Mucosa of stomach (tissue), 1 donor: ENCODE measurements around the gene RAF1.
A peak's percentile ranks its signal among the peaks of the same experiment; 100 is the strongest.

Source experiments
- H3K27me3 ChIP-seq: one replicate; pipeline ENCODE4 v1.7.0; 2013; ENCODE audit warnings: mild to moderate bottlenecking, low read length; ENCODE audit not compliant: control insufficient read depth, insufficient read depth
- H3K36me3 ChIP-seq: one replicate; pipeline ENCODE4 v1.7.0; 2013; ENCODE audit warnings: low read length; ENCODE audit not compliant: control insufficient read depth, insufficient read depth
- H3K4me1 ChIP-seq: one replicate; pipeline ENCODE4 v1.7.0; 2013; ENCODE audit warnings: mild to moderate bottlenecking, low read length; ENCODE audit not compliant: control insufficient read depth, insufficient read depth
- H3K4me3 ChIP-seq: one replicate; pipeline ENCODE4 v1.7.0; 2013; ENCODE audit warnings: low read length
- H3K9ac ChIP-seq: one replicate; pipeline ENCODE4 v1.7.0; 2013; ENCODE audit warnings: mild to moderate bottlenecking, low read length, moderate library complexity
- H3K9me3 ChIP-seq: one replicate; pipeline ENCODE4 v1.7.0; 2013; ENCODE audit warnings: mild to moderate bottlenecking, low read length, moderate library complexity; ENCODE audit not compliant: control insufficient read depth
- donor health status: Pancreatic carcinoma.

The RAF1 gene

DNA sequence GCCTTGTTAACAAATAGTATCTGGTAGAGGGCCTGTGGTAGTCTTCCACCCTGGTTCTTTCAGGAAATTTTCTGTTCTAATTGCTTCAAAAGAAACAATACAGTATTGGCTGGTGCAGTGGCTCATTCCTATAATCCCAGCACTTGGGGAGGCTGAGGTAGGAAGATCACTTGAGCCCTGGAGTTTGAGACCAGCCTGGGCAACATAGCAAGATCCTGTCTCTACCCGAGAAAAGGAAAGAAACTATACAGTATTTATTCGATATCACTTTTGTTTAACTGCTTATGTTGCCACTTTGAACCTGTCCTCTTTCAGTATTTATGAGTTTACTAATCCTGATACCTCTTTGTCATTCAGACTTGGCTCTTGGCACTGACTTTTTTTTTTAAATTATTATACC lies 102.5 kb downstream of the RAF1 start:
- Histone ChIP-seq H3K4me1 (peaks cover 9% of the 10 kb centered on the region), H3K9me3 (no peaks in the 10 kb centered on the region), H3K9ac (no peak overlapping the region), H3K27me3 (no peaks in the 10 kb centered on the region), H3K36me3 (no peaks in the 10 kb centered on the region), H3K4me3 (no peak overlapping the region)

GRCh38 chr3:12560505-12561190 lies 103.3 kb downstream of the RAF1 start:
- no peaks in the 10 kb centered on the region for H3K9me3 ChIP-seq
- no peak overlapping the region for H3K4me3 ChIP-seq
- no peak overlapping the region for H3K9ac ChIP-seq
- no peaks in the 10 kb centered on the region for H3K36me3 ChIP-seq
- no peaks in the 10 kb centered on the region for H3K27me3 ChIP-seq
- H3K4me1 ChIP-seq: peaks cover 9% of the 10 kb centered on the region

DNA sequence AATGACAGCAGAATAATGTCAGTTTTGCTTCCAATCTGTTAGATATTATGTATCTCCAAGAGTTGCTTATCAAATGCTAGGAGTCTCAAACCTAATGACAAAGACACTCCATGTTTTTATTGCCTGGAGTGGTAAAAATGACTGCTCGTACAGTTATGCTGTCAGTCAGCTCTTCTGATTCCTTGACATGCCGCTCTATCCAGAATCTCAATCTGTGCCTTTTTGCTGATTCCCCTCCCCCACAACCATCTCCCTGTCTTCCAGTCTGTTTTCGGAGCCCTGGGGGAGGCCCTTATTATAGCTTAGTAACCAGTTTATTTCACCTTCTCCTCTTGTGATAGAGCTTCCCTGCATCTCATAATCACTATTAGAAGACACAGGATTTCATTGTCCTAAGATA lies 104.4 kb downstream of the RAF1 start:
- H3K27me3 ChIP-seq: no peaks in the 10 kb centered on the region
- H3K36me3 ChIP-seq: no peaks in the 10 kb centered on the region
- H3K9me3 ChIP-seq: no peaks in the 10 kb centered on the region
- no peak overlapping the region for H3K4me3 ChIP-seq
- H3K9ac ChIP-seq: no peak overlapping the region
- peaks cover 9% of the 10 kb centered on the region for H3K4me1 ChIP-seq

- H3K4me1 ChIP-seq: peaks cover 9% of the 10 kb centered on the region
- peaks cover 5% of the 10 kb centered on the region for H3K27me3 ChIP-seq
- no peak overlapping the region for H3K4me3 ChIP-seq
- H3K9me3 ChIP-seq: no peaks in the 10 kb centered on the region
- H3K9ac ChIP-seq: no peak overlapping the region
- no peaks in the 10 kb centered on the region for H3K36me3 ChIP-seq
Measured at GRCh38 chr3:12558706-12559105, 105.2 kb downstream of the RAF1 start.

DNA sequence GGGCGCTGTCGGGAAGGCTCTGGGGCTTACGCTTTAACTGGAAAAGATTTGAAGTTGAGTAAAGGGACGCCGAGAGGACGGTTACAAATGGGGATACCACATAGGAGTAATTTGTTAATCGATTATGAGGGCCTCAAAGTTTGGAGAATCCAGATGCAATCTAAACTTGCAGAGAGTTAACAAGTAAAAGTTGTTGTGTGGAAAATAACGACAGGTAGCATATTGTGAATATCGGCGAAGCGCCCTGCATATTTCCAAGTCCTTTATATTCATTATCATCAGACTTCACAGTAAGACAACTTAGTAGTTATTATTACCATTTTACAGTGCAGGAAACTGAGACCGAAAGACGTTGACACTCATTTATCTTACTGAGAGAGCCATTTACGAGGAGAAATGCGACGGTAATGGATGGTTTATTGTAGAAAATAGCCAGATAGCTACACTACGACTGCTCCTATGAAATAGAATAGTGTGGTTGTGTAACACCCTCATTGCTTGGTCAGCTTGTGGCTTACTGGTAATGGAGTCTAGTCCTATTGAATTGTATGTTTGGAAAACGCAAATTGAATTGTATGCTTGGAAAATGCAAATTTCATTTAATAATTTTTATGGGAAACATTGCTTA lies 106.3 kb downstream of the RAF1 start:
- H3K9me3 ChIP-seq: no peaks in the 10 kb centered on the region
- peaks cover 12% of the 10 kb centered on the region for H3K27me3 ChIP-seq
- peak overlapping the region; percentile 89 for H3K9ac ChIP-seq
- peak overlapping the region; percentile 83 for H3K4me3 ChIP-seq
- no peaks in the 10 kb centered on the region for H3K36me3 ChIP-seq
- peaks cover 9% of the 10 kb centered on the region for H3K4me1 ChIP-seq

DNA sequence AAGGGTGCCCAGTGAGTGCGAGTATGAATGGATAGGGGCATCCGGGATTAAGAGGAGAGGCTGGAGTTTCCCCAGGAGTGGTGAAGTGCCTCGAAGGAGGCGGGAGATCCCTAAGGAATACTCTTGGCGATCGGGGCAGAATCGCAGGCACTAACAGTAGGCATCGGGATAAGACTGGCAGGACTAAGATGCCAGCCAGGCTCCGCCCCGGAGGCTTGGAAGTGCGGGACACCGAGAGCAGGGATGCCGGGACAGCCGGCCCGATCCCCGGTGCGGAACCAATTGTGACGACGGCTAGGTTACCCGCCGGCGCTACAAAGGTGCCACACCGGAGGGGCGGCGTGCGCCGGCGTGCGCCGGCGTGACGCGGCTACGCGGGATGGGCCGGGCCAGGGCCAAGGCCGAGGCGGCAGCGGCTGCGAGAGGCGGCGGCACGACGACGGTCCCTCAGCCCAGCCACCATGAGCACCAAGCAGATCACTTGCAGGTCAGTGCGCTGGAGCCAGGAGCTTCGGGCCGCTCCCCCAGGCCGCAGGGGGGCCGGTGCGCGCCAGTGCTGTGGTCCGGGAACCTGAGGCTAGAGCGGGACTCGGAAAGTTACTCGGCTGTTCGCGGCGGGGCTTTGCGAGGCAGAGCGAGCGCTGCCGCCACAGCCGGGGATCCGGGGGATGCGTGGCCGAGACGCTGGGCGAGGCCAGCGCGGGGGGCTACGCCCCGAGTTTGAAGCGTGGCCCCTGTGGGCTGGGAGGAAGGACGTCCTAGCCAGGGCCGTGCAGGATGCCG lies 107.0 kb downstream of the RAF1 start, which contains the start of gene MKRN2:
Gene MKRN2, plus strand, starts transcription at position 398 of the 783 bp plus-strand sequence. Its CDS starts 64 bp downstream, at position 462.
- Histone ChIP-seq H3K4me1 (peaks cover 9% of the 10 kb centered on the region), H3K9ac (peak within 1 kb of the TSS; percentile 89), H3K4me3 (peak within 1 kb of the TSS; percentile 83), H3K36me3 (no peaks in the 10 kb centered on the region), H3K9me3 (no peaks in the 10 kb centered on the region), H3K27me3 (peaks cover 13% of the 10 kb centered on the region)

DNA sequence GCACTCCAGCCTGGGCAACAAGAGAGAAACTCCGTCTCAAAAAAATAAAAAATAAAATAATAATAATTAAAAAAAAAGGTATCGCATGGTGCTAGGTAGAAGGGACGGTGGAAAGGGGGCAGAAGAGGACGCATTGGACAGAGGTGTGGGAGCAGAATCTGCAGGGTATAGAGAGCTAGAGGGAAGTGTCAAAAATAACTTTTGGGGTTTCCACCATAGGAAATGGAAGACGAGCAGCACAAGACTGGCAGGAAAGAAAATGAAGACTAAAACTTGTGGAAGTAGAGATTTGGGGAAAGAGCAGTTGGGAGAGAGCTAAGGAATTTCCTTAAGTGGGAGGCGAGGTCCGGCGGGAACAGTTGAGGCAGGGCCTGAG lies 107.6 kb downstream of the RAF1 start:
- Histone ChIP-seq H3K4me1 (peaks cover 9% of the 10 kb centered on the region), H3K4me3 (peak overlapping the region; percentile 83), H3K9ac (peak overlapping the region; percentile 69)

GRCh38 chr3:12553921-12554391 lies 110.0 kb downstream of the RAF1 start:
- peaks cover 17% of the 10 kb centered on the region for H3K27me3 ChIP-seq
- H3K4me3 ChIP-seq: peak overlapping the region; percentile 56
- peak overlapping the region; percentile 68 for H3K9ac ChIP-seq
- H3K36me3 ChIP-seq: no peaks in the 10 kb centered on the region
- no peaks in the 10 kb centered on the region for H3K9me3 ChIP-seq
- peaks cover 9% of the 10 kb centered on the region for H3K4me1 ChIP-seq

More for the DNA sequence above, 107.6 kb downstream of the RAF1 start:
- Histone ChIP-seq H3K9me3 (no peaks in the 10 kb centered on the region), H3K36me3 (no peaks in the 10 kb centered on the region), H3K27me3 (peaks cover 13% of the 10 kb centered on the region)

- H3K4me3 ChIP-seq: no peak overlapping the region
- H3K36me3 ChIP-seq: no peaks in the 10 kb centered on the region
- H3K4me1 ChIP-seq: peaks cover 6% of the 10 kb centered on the region
- H3K9ac ChIP-seq: no peak overlapping the region
- H3K9me3 ChIP-seq: no peaks in the 10 kb centered on the region
- peaks cover 17% of the 10 kb centered on the region for H3K27me3 ChIP-seq
Measured at GRCh38 chr3:12549971-12550760, 113.8 kb downstream of the RAF1 start.

DNA sequence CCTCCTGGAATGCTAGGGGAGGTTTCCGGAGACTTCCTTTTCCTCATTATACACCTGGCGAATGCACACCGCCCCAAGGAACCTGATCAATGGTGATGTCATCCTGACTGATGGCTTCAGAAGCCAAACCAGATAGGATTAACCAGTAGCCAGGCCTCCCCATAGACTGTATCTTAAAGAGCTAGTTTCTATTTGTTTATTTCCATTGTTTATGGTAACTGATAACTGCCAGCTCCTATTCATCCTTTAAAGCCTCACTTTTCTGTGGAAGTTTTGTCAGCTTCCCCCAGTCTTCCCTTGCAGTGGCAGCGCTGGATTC lies 118.5 kb downstream of the RAF1 start, which contains the start of gene MKRN2OS:
Gene MKRN2OS, minus strand, starts transcription at position 27 of the 319 bp plus-strand sequence. CDS start 35 bp downstream, outside the sequence.
- Histone ChIP-seq H3K4me1 (peaks cover 6% of the 10 kb centered on the region), H3K9ac (peak within 1 kb of the TSS; percentile 71), H3K9me3 (no peaks in the 10 kb centered on the region), H3K4me3 (peak within 1 kb of the TSS; percentile 28), H3K27me3 (no peaks in the 10 kb centered on the region), H3K36me3 (no peaks in the 10 kb centered on the region)

GRCh38 chr3:12544652-12545472 lies 119.1 kb downstream of the RAF1 start:
- Histone ChIP-seq H3K4me3 (peak overlapping the region; percentile 28), H3K9ac (peak overlapping the region; percentile 71), H3K27me3 (no peaks in the 10 kb centered on the region), H3K9me3 (no peaks in the 10 kb centered on the region), H3K4me1 (peaks cover 6% of the 10 kb centered on the region), H3K36me3 (peaks cover 3% of the 10 kb centered on the region)
